Middle frontal gyrus (tissue), 1 donor: ENCODE measurements around the gene CD164L2.
"Not testable (repeated sequence)": the region's sequence is repeated elsewhere in the genome, so short reads cannot be mapped to it uniquely, and the experiment has no call there.

Experiments
- DNase-seq: peaks from one replicate; pipeline ENCODE4 v3.0.0-alpha.2; 2015; ENCODE audit warnings: low spot score; ENCODE audit errors: extremely low spot score

Gene CD164L2

GRCh38 chr1:27405598-27406361 lies 22.6 kb upstream of the CD164L2 start:
- DNase-seq: not testable (repeated sequence)

- DNase-seq: no peak
Observed at GRCh38 chr1:27405074-27405473, 21.9 kb upstream of the CD164L2 start.

GRCh38 chr1:27403931-27404330 lies 20.8 kb upstream of the CD164L2 start:
- DNase-seq: no peak

- no peak for DNase-seq
Observed at GRCh38 chr1:27403065-27403726, 20.1 kb upstream of the CD164L2 start.

- DNase-seq: no peak
Observed at GRCh38 chr1:27402349-27402754, 19.2 kb upstream of the CD164L2 start.

DNA sequence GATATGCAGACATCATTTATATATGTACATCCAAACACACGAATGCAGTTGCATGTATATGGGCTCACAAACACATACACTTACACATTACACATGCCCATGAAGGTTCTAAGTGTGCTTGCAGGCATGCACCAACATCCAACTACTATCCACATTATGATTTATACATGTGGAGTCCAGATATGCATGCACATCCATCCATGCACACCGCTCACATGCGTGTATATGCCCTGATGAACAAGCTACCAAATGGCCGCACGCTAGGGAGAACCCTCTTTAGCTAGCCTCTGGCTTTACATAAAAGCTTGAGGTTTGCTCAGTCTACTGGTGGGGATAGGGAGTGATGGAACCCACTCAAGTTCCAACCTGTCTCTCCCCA lies 17.8 kb upstream of the CD164L2 start:
- no peak for DNase-seq

DNA sequence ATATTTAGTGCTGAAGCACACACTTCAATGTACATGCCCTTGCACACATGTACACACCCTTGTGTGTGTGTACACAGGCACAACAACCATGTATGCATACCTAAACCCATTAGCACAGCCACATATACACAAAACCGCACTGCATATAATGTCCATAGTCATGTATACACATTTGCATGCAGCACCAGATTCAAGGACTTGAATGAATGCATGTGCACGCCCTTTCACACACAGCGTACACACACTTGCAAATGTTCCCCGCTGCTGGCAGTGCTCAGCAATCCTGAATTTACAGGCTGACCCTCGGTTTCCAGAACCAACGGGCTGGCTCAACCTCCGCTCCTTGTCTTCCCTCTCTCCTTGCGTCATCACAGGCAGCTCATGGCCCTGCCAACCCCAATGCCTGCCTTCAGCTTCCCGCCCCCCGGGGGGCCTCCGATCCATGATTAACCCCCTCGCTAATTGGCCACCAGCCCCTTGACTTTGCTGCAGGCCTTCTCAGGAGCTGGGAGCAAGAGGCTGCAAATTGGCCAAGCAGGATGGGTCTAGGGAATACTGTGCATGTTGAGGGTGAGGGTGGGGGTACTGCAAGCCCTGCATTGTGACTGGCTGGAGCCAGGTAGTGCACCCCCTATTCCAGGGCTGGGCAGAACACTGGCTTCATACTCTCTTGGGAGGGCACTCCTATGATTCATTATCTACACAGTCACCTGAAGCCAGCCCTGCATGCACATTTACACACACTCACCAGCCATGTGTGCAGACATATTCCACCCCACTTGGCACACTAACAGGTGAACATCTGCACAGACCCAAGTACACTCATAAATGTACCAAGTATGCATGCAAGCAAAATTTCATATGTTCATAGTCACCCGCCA lies 17.2 kb upstream of the CD164L2 start:
- no peak for DNase-seq

- no peak for DNase-seq
Observed at GRCh38 chr1:27399251-27400025, 16.3 kb upstream of the CD164L2 start.

DNA sequence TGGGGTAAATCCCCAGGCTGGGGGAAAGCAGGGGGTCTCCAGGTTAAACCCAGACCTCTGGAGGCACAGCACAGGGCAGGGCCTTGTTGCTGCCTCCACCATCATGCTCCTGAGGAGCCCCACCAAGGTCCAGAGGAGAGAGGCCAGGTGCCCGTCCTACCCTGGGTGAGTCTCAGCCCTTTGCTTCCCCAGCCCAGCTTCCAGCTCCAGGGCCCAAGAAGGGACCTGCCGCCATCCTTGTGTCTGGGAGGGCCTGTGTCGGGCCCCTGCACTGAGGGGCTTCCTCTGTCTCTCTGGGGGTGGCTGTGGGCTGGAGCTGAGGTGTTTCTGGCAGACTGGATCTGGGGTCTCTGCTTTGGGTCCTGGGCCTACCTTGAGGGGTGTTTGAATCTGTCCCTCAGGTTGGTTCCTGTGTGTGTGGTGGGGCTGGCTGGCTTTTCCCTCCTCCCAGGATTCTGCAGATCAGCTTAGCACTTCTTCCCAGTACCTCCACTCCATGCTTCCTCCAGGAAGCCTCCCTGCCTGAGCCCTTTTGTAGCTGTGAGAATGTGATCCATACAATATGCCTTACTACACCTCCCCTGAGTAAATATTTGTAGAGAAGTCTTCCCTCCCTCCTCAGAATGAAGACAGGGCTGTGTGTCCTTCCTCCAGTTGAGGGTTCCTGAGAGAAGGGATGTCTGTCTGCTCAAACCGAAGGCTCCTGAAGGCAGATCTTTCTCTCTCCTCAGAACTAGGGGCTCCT lies 15.4 kb upstream of the CD164L2 start:
- no peak for DNase-seq

- no peak for DNase-seq
Observed at GRCh38 chr1:27397749-27398148, 14.6 kb upstream of the CD164L2 start.

- DNase-seq: no peak
Observed at GRCh38 chr1:27397110-27397509, 14.0 kb upstream of the CD164L2 start.

- peak; percentile 33 for DNase-seq
Observed at GRCh38 chr1:27395441-27396195, 12.5 kb upstream of the CD164L2 start.

- no peak for DNase-seq
Observed at GRCh38 chr1:27394925-27395324, 11.8 kb upstream of the CD164L2 start.

DNA sequence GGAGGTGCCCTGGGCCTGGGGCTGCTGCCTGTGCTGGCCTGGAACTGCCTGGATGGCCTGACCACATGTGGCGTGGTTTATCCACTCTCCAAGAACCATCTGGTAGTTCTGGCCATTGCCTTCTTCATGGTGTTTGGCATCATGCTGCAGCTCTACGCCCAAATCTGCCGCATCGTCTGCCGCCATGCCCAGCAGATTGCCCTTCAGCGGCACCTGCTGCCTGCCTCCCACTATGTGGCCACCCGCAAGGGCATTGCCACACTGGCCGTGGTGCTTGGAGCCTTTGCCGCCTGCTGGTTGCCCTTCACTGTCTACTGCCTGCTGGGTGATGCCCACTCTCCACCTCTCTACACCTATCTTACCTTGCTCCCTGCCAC lies 11.1 kb upstream of the CD164L2 start:
- DNase-seq: no peak

DNA sequence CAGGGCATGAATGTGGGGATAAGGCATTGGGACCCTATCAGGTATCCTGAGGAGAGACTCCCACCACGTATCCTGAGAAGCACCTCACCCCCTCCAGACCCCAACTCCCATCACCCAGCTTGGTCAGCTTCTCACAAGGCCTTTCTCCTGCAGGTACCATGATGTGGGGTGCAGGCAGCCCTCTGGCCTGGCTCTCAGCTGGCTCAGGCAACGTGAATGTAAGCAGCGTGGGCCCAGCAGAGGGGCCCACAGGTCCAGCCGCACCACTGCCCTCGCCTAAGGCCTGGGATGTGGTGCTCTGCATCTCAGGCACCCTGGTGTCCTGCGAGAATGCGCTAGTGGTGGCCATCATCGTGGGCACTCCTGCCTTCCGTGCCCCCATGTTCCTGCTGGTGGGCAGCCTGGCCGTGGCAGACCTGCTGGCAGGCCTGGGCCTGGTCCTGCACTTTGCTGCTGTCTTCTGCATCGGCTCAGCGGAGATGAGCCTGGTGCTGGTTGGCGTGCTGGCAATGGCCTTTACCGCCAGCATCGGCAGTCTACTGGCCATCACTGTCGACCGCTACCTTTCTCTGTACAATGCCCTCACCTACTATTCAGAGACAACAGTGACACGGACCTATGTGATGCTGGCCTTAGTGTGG lies 10.6 kb upstream of the CD164L2 start:
- DNase-seq: no peak

- DNase-seq: no peak
Observed at GRCh38 chr1:27392778-27393635, 9.9 kb upstream of the CD164L2 start.

- peak; percentile 81 for DNase-seq
Observed at GRCh38 chr1:27392096-27392777, 9.1 kb upstream of the CD164L2 start, which contains the start of gene GPR3. Gene GPR3, plus strand, starts transcription at chr1:27392622. Its CDS starts 1,177 bp downstream, at chr1:27393799.
